NOMO-1 (cell line): ENCODE data around the gene NTF3.

Source experiments
- DNase-seq, 2 experiments: peaks; one replicate each; lab custom pipeline; 2025; ENCODE audit not compliant: unreplicated experiment in 2 of 2; lab: John Stamatoyannopoulos, UW

Gene NTF3

DNA sequence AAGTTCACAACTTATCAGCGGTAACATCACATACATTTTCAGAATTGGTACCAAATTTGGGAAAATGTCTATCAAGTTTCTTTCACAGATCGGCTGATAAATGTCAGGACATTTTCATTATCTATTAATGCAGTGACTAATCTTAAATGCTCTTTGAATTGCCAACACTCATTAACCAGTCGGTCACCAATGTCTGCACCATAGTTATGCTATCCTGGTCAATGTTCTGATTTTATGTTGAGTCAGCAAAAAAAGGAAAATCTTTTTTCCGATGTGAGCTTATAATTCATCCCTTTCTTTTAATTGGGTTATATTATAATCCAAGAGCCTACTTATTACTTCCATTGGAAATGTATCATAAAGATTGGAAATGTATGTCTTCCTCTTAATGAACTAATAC is 77.2 kb downstream of the NTF3 start:
- DNase-seq = no peak

DNA sequence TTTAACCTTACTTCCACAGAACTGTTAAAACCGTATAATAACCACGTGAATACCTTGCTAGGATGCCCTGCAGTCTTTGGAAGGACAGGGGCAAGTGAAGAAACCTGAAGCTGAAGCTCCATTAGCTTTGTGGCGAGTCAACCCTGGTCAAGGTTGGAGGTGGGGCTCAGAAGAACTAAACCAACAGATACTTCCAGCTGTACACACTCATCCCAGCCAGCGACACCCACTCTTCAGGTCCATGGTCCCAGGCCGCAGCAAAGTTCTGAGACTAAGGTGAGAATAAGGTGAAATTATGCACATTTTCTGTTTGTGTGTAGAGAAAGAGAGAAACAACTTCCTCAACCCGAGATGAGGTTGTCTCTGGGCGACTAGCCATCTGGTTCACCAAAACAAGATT is 77.6 kb downstream of the NTF3 start:
- no peak for DNase-seq

DNA sequence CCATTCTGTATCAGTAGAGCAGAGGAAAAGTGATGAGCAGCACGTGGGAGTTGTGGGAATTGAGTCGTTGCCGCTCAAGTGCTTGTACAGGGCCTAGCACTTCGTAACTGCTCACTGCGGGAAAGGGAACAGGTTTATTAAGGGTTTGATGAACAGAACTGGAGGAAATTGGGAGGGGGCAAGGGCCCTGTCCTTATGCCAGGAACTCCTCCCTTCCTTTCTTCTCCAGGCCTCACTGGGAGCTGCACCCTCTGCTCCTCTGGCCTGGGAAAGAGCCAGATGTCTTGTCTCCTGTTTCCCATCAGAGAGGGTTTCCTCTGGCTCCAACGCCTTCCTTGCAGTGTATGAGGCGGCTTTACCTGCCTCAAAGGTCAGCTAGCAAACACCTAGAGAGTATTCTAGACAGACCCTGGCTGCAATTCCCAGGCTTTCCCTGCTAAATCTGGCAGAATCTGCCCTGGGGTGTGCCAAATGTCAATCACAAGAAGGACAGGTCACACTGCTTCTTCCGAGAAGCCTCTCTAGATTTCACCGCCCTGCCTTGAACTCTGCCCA is 78.4 kb downstream of the NTF3 start:
- no peak for DNase-seq

DNA sequence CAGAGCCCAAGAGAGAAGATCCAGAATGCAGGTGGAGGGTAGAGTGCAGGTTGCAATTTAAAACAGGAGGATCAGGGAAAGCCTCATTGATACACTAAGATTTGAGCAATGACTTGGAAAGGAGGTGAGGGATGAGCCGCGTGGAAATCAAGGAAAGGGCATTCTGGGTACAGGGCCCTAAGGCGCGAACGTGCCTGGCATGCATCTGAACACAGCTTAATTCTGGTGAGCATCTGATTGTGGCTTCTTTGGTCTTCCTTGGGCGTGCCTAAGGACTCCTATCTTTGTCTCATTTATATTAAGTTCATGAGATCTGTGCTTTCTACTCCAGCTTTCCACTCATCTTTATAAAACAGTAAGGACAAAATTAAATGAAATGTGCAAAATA is 79.3 kb downstream of the NTF3 start:
- DNase-seq = no peak

DNA sequence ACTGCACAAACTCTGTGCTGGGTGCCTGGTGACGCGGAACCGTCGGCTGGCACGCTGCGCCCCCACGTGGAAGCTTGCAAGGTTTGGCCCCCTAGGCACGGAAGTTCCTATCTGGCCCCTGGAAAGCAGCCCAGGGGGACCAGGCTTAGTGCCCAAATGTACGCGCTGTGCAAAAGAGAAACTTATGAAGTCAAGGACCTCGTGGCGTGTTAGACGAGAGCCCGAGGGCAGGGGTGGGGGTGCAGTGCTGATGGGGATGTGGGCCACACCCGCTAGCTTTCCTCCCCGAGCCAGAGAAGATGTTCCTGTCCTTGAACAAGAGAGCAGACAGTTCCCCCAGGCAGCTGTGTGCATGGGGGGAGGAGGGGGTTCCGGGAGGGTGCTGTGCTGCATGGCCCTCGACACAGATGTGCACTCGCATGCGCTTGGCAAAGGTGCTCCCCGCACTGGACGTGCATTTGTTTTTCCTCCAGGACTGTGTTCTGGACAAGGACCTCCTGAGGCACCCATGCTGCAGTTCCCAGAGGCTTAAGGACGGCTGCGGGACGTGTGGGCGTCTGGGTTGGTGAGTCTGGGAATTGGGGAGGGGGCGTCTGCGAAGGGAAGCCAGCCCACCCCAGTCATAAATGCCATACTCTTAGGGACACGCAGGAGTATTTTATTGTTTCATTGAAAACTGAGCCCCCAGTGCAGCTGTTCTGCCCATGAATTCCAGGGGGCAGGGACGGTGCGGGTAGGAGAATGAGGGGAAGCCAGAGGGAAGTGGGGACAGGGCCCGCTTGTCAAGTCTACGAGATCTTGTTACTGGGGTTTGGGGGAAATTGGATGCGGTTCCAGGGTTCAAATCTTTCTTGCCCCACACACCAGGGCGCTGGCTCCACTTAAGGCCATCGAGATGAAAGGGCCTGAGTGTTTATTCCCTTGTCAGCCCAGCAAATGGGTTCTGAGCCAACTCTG is 80.0 kb downstream of the NTF3 start:
- DNase-seq = no peak

DNA sequence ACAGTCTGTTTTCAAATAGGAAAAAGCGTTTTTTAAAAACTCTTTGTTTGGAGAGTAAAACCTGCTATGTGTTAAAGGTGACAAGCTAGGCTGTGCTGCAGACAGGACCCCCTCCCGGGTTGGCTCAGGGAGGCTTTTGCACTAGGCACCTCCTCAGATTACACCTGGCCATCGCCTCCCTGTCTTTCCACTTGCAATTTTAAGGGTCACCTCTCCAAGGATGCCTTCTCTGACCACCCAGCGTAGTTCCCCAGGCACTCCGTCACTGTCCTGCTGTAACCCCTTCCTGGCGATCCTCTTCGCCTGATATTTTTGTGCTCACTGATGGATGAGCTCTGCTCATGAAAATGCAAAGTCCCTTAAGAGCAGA is 80.7 kb downstream of the NTF3 start:
- DNase-seq = no peak

DNA sequence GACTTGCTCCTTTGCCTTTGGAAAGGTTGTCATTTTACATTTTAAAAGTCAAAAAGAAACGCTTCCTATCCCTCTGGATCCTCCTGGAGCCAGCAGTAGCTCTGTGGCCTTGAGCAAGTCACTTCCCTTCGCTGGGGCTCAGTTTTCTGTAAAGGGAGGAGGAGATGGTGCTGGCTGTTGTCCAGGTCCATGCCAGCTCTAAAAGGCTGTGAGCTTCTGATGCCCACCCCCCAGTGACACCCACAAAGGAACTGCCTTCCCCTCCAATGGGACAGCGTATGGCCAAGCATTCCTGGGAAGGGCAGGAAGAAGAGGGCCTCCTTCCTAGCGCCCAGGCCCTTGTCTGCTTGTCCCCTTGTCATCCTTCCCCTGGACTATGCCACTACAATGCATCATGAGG is 81.5 kb downstream of the NTF3 start:
- no peak for DNase-seq

DNA sequence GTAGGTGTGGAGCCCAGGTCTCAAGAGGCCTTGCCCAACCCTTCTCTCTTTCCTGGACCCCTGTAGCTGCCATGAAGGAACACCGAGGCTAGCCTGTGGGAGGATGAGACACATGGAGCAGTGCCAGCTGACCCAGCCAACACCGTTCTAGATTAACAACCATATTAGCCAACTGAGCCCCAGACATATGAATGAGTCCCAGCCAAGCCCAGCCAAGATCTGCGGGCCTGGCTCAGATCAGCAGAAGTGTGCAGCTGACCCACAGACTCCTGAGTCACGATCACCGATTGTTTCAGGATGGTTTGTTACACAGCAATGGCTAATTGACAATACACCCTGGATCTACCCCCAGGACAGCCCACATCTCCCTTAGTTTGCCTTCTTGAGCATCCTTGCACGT is 82.1 kb downstream of the NTF3 start:
- no peak for DNase-seq

DNA sequence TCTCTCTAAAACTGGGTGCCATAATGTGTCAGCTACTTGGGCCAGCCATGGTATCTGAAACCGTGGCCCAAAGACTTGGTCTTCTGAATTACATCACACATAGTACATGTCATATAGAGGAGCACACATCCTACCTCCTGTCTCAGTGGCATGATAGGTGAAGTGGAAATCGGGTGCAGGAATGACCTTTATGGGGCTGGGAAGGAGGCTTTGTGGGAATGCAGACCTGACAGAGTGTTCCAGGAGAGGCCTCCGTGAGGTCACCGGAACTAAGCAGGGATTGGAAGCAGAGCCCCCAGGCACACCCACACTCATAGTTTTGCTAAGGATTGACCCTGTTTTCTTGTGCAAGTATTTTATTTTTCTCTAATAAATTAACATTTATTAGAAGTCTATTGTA is 82.6 kb downstream of the NTF3 start:
- no peak for DNase-seq

DNA sequence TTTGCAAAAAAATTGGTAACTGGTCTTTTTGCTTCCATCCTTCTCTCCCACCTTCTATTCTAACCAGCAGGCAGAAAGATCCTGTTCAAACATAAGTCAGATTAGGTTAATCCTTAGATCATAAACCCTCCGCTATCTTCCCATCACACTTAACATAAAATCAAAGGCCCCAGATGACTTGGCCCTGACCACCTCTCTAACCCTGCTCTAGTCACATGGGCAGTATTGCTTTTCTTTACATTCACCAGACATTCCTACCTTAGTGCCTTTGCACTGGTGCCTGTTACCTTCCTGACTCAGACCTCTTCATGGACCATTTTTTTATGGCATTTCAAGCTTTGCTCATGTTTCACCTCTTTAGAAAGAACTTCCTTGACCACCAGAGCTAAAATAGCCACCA is 83.5 kb downstream of the NTF3 start:
- DNase-seq = no peak

DNA sequence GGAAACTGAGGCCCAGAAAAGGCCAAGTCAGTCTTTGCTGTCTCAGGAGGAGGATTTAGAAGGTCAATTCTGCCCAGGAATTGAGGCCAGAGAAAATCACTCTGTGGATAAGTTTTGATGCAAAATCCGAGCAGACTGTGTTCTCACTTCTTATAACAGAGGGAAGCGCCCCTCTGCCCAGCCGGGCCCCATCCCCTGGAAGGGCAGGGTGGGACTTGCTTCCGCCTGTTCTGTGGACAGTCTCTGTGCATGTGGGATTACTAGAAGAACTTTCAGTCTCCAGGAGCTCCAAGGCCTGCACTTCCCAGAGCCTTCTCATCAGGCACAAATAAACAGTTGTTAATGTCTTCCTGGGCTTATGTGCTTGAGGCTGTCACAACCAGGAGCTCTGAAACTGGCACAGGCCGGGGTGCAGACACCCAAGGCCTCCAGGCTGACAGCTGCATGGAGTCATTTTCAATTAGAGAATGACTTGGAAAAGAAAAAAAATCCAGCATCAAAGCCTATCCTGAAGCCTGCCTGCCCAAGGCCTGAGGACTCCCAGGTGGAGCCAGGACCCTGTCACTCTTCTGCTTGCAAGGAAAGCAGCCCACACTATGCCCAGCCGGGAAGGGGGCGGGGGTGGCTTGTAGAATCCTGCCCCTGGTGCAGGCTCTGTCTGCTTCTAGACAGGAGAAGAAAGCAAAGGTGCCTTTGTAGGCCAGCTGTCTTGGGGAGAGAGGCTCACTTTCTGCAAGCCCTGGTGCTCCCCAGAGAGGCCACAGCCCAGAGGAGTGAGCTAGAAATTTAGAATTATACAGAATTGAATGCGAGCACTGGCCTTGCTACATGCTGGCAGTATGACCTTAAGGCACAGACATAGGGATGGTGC is 84.7 kb downstream of the NTF3 start:
- DNase-seq = no peak

DNA sequence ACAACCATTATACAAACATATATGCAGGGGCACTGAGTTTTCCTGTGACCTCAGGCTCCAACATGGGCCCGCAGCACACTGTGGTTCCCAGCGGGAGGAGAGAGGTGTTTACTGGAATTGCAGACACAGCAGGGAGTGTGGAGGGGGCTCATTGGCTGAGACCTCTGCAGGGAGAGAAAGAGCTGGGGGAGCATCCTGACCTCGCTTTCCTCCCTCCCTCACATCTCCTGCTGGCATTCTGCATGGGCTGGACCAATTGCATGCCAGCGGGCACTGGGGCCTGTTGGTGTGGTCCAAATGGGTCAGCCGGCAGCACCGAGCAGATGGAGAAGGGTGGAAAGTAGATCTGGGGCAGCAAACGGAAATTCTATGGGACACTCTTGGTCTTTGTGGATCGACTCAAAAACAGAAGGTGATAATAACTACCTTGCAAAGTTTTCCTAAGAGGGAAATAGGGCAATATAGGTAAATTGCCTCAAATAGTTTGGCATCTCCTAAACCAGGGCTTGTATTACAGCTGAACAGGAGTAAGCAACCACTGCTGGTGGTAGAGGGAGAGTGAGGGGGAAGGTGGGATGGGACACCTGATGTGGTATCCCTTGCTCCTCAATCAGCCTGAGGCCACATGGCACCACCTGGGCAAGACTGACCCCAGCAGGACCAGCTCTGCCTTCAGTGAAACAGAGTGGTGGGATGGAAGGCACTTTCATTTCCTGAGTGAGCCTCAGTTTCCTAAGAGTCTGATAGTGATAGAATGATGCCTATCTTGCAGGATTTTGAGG is 86.9 kb downstream of the NTF3 start:
- DNase-seq = no peak

DNA sequence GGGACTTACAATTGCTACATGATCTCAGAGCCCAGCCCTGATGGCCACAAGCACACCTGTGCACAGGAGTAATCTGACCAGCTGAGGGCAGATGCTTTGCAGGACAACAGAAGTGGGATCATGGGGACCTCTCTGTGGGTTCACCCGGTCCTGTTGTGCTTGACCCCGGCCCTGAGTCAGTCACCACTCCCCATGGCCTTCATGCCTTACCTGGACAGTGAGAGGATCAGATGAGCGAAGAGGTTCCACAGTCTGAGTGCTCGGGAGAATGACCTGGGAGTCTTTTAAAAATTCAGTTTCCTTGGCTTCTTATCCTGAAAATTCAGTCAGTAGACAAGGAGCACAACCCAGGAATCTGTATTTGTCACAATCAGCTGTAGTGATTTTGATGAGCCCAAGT is 88.1 kb downstream of the NTF3 start:
- no peak for DNase-seq

DNA sequence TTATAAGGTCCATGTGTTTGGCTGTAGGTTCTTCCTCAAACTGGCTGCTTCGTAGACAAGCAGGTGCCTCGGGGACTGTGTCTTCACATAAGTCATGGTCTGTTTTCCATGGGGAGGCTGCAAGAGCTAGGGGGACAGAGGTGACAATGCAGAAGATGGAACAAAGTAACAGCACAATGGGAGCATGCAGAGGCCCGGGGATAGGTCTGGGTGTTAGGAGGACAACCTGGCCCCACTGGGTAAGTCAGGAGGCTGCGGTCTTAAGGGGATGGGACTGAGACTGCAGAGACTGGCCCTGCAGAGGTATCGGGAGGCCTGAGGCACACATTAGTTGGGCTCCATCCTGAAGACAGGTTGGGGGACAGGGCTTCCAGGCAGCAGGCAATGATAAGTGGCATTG is 88.9 kb downstream of the NTF3 start:
- no peak for DNase-seq

DNA sequence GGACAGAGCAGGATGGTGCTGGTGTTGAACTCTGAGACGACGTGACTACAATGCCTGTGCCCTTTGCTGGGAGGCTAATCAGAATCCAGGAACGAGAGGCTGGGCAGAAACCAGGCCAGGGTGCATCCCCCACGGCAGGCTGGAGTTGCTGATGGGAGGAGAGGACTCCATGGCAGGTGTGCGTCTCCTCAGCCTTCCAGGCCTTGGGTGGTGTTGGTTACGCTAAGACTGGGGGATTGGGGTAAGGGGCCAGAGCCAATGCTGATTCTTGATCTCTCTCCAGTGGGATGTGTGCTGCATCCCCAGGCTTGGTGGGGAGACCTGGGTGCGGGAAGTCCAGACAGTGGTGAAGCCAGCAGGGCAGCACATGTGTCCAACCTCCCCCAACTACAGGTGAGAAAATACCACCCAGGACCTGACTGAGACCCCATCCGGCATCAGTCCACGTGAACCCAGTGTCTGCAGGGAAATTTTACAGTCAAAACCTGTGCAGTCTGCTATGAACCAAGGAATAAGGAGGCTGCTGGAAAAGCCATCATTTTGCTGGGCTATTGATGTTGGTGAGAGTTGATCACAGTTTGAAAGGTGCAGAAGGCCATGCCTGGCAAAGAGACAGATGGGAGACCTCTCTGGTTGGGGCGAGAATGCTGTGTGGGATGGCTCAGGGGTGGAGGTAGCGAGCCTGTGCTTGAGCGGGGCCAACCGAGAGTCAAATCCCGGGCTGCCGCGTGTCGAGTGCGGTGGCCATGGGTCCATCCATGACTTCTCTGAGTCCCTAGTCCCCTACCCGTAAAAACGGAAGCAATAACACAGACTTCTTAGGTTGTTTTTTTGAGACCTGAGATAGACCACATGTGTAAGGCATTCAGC is 89.8 kb downstream of the NTF3 start:
- DNase-seq = no peak

DNA sequence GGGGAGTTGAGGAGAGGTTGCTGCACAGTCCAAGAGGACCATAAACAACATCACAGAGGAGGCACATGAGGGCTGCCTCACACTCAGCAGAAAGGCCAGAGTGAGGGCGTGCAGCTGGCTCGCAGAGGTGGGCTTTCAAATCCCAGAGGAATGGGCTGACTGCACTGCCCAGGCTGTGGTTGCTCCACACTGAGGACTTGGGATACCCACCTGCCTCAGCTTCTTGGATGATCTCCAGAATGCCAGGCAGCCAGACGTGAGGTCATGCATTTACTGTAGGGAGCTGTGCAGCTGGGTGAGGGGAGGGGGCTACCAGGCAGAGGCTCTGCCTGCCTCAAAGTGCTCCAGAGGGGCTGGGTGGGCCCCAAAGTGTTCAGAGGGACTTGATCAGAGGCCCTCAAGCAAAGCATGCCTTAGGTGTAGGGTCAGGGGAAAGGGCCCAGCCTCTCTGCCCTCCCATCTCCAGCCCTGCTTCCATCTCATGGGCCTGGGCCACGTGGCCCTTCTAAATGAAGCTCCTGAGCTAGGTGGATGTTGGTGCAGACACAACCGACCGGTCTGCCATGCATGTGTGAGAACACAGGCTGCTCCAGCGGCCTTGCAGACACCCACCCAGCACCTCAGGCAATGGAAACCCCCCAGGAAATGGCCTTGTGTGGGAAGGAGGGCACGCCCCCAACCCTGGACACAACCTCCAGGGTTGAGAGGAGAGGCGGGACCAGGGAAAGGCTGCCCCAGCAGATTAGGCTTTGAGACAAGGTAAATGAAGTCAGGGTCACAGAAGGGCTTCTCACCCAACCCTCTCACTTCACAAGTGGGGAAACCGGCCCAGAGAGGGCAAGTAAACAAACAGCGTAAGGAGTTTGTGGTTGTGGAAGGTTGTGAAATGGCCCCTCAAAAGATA is 90.8 kb downstream of the NTF3 start:
- no peak for DNase-seq

DNA sequence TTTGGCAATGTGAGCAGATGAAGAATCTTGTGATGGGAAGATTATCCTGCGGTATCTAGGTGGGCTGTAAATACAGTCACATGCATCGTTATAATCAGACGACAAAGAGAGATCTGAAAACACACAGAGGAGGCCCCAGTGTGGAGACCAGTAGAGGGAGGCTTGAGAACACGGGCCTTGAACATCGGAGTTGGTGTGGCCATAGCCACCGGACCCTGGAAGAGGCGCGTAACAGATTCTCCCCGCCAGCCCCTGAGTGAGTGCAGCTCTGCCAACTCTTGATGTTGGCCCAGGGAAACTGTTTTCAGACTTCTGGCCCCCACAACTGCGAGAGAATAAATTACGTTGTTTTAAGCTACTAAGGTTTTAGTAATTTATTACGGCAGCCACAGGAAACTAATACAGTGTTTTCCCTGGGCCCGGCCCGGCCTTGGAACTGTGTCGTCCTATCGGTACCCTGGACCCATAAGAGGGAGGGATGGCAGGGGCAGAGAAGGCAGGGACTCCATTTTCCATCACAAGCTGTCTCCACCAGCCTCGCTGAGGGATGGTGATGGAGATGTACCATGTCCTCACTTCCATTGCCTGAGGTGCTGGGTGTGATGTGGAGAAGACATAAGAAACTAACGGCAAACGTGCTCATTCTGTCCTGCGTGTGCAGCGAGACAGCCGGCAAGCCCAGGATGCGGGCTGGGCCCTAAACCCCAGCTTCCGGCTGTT is 91.6 kb downstream of the NTF3 start:
- no peak for DNase-seq

DNA sequence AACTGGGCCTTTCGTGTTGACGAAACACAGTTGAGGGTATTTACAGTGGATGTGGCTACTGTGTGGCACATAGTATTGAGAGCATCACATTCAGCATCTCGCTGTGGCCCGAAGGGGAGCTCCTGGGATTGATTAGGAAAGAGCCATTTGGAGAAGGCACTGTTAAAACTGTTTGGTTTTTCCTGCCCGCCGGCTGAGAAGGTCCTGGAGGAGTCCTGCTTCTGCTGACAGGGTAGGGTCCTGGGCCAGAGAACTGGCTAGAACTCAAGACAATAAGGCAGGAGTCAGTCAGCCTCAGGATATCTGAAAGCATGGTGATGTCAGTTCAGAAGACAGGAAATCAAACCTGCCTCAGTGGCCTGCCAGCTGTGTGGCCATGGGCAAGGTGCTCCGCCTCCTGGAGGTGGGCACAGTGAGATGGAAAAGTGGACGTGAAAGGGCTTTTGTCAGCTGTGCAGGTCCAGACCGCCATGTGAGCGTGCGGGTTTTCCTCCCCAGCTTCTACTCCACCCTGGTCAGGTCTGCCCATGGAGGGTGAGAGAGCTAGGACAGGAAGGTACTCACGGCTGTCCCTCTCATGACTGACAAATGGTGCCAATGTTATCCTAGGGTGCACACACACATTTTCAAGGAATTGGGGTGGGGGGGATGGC is 92.3 kb downstream of the NTF3 start:
- no peak for DNase-seq
